Endothelial cell of umbilical vein (primary cell): ENCODE measurements around the gene FILIP1L. TPM values are rescaled to one million over a fixed set of nuclear protein-coding genes. Genes with fewer than 3 reads are reported as not detected.

Experiments used
- BruUV-seq: library from RNA; stranded (reverse); fragments of 400-500 nt; replicated peaks from 2 replicates; lab custom pipeline; 2021; lab: Mats Ljungman, UMichigan
- CTCF ChIA-PET: fragments of 300-600, 350-600 bp; sonication (Branson Sonifier 250); formaldehyde crosslinking; loops from one replicate; lab custom pipeline; 2021; ENCODE audit warnings: antibody characterized with exemption, inconsistent platforms; lab: Charles Lee
- POLR2A ChIA-PET: fragments of 300-600, 350-600 bp; sonication (Branson Sonifier 250); formaldehyde crosslinking; loops from one replicate; lab custom pipeline; 2021; ENCODE audit warnings: antibody characterized with exemption, inconsistent platforms; lab: Charles Lee
- DNase-seq: peaks from one replicate; pipeline ENCODE4 v3.0.0-alpha.2; 2011; ENCODE audit warnings: low read depth, low spot score
- FAIRE-seq: peaks from 2 replicates; lab custom pipeline; 2011; peaks lifted over from hg19 to GRCh38; lab: Jason Lieb, UNC
- H2AFZ ChIP-seq: 2 replicates; pipeline ENCODE4 v1.6.0; 2012; ENCODE audit warnings: low read depth, low read length, control low read depth, inconsistent platforms
- H3K27ac ChIP-seq: 2 replicates; pipeline ENCODE4 v1.5.1; 2011; ENCODE audit warnings: low read depth, mild to moderate bottlenecking, control low read depth, low read length, moderate library complexity; ENCODE audit not compliant: insufficient read depth
- H3K27me3 ChIP-seq, 2 experiments: 2 replicates each; pipeline versions ENCODE4 v1.6.0 to v1.6.1; 2011; ENCODE audit warnings: low read length in 2 of 2, mixed read lengths in 1 of 2; ENCODE audit not compliant: control insufficient read depth in 2 of 2, insufficient read depth in 2 of 2
- H3K36me3 ChIP-seq, 2 experiments: 2 replicates in 1 of 2; 3 replicates in 1 of 2; pipeline ENCODE4 v1.5.1; 2011; ENCODE audit warnings: low read length in 2 of 2, mild to moderate bottlenecking in 1 of 2, moderate library complexity in 1 of 2; ENCODE audit not compliant: control insufficient read depth in 2 of 2, insufficient read depth in 2 of 2; ENCODE audit errors: extremely low read depth in 1 of 2
- H3K4me1 ChIP-seq: 3 replicates; pipeline ENCODE4 v1.5.1; 2011; ENCODE audit warnings: mild to moderate bottlenecking, low read length; ENCODE audit not compliant: control insufficient read depth, insufficient read depth; ENCODE audit errors: extremely low read depth
- H3K4me2 ChIP-seq: 2 replicates; pipeline ENCODE4 v1.6.1; 2011; ENCODE audit warnings: low read length, control low read depth, mixed read lengths; ENCODE audit not compliant: insufficient read depth
- H3K4me3 ChIP-seq, 3 experiments: fragments of 200-600 bp in 1 of 3; sonication (generic), shearing (Covaris generic) in 1 of 3; replicated peaks in 1 of 3; 2 replicates each; pipeline ENCODE4 v1.5.1; 2011 to 2016; ENCODE audit warnings: control low read depth in 3 of 3, low read length in 3 of 3, mild to moderate bottlenecking in 2 of 3, inconsistent platforms in 1 of 3, low read depth in 1 of 3, moderate library complexity in 1 of 3; ENCODE audit not compliant: insufficient read depth in 1 of 3
- H3K79me2 ChIP-seq: 2 replicates; pipeline ENCODE4 v1.6.0; 2012; ENCODE audit warnings: low read length, inconsistent platforms; ENCODE audit not compliant: control insufficient read depth, insufficient read depth
- H3K9ac ChIP-seq: replicated peaks from 2 replicates; pipeline ENCODE3; 2011; ENCODE audit warnings: low read length, control low read depth; ENCODE audit not compliant: insufficient read depth; ENCODE audit errors: extremely low read depth
- H3K9me1 ChIP-seq: replicated peaks from 3 replicates; pipeline ENCODE4 v1.6.0; 2011; ENCODE audit warnings: mild to moderate bottlenecking, low read length; ENCODE audit not compliant: control insufficient read depth, insufficient read depth; ENCODE audit errors: extremely low read depth
- H3K9me3 ChIP-seq: replicated peaks from 2 replicates; pipeline ENCODE4 v1.5.1; 2012; ENCODE audit warnings: low read length, inconsistent platforms; ENCODE audit not compliant: control insufficient read depth, insufficient read depth
- H4K20me1 ChIP-seq: replicated peaks from 2 replicates; pipeline ENCODE3; 2011; ENCODE audit warnings: mild to moderate bottlenecking, low read length; ENCODE audit not compliant: control insufficient read depth, insufficient read depth; ENCODE audit errors: extremely low read depth
- EZH2 ChIP-seq: IDR thresholded peaks from 2 replicates; pipeline ENCODE4 v1.6.1; 2012; ENCODE audit warnings: borderline replicate concordance, low read depth, mild to moderate bottlenecking, moderate library complexity, low read length, inconsistent platforms; ENCODE audit not compliant: severe bottlenecking
- FOS ChIP-seq: IDR thresholded peaks from 2 replicates; pipeline ENCODE4 v1.6.1; 2011; ENCODE audit warnings: mild to moderate bottlenecking, low read length, moderate library complexity, borderline replicate concordance; ENCODE audit not compliant: insufficient read depth
- GATA2 ChIP-seq: IDR thresholded peaks from 2 replicates; pipeline ENCODE4 v1.7.0; 2011; ENCODE audit warnings: low read depth, mild to moderate bottlenecking, moderate library complexity, mixed read lengths, low read length; ENCODE audit not compliant: insufficient read length, insufficient read depth
- JUN ChIP-seq: IDR thresholded peaks from 2 replicates; pipeline ENCODE4 v1.6.1; 2011; ENCODE audit warnings: borderline replicate concordance, low read depth; ENCODE audit not compliant: insufficient read length, insufficient read depth
- MYC ChIP-seq: IDR thresholded peaks from one replicate; pipeline ENCODE4 v1.6.1; 2011; ENCODE audit warnings: mild to moderate bottlenecking, low read depth, low read length
- POLR2A ChIP-seq: IDR thresholded peaks from 2 replicates; pipeline ENCODE4 v1.6.1; 2012; ENCODE audit warnings: low read depth, mild to moderate bottlenecking, control low read depth, low read length
- POLR2AphosphoS5 ChIP-seq: IDR thresholded peaks from 2 replicates; pipeline ENCODE4 v1.6.1; 2012; ENCODE audit warnings: low read depth, mild to moderate bottlenecking, control low read depth, low read length, moderate library complexity; ENCODE audit not compliant: insufficient read depth
- dilution Hi-C: fragments of 300-500 bp; cut with MboI; formaldehyde crosslinking; loops from one replicate; pipeline ENCODE4 v1.15.0; 2019; ENCODE audit warnings: low sequenced_read_pairs; ENCODE audit not compliant: extremely low pct_ligation_motif_present
- intact Hi-C: fragments of 100-400 bp; cut with micrococcal nuclease; formaldehyde crosslinking; loops from one replicate; pipeline ENCODE4 v1.10.0; 2022
- polyA plus RNA-seq, 4 experiments: library from polyadenylated mRNA; depleted of rRNA in 3 of 4; stranded (reverse) in 3 of 4; unstranded in 1 of 4; fragments of >200 nt; gene quantifications; 2 replicates each; pipeline versions ENCODE4 v1.2.1 to v1.2.3, GENCODE V29; 2011 to 2012; ENCODE audit warnings: missing spikeins in 1 of 4
- total RNA-seq: library from RNA; stranded (reverse); gene quantifications from 2 replicates; pipeline ENCODE4 v1.2.3, GENCODE V29; 2021
- TF ChIP-seq, protein P1 (sequence below), 2 donors: IDR thresholded peaks; 1 replicate in 1 of 2; 2 replicates in 1 of 2; pipeline ENCODE4 v1.5.1; 2011; ENCODE audit warnings: low read length in 2 of 2, mild to moderate bottlenecking in 2 of 2, moderate library complexity in 2 of 2, control low read depth in 1 of 2, inconsistent platforms in 1 of 2, low read depth in 1 of 2; ENCODE audit not compliant: insufficient read depth in 1 of 2; ENCODE audit errors: extremely low read depth in 1 of 2
- TF ChIP-seq, protein P2 (sequence below): IDR thresholded peaks from 2 replicates; pipeline ENCODE4 v1.6.1; 2011; ENCODE audit not compliant: insufficient read depth, insufficient read length

FILIP1L gene
- total and polyA plus RNA-seq, 2 donors (not counting 3 experiments of a cell fraction or from before 2014, with no cell fraction given), result 26.0 to 29.9 TPM

- POLR2A ChIA-PET, result no interaction called here
- no TSS peak for BruUV-seq
- H3K27me3 ChIP-seq, result no peaks in the 10 kb centered on the region
These were observed 30.0 kb downstream of the FILIP1L start for GRCh38 chr3:100084100-100084806.

More at GRCh38 chr3:100084100-100084806, 30.0 kb downstream of the FILIP1L start:
- H3K4me3 ChIP-seq, result no peak overlapping the region
- H3K4me2 ChIP-seq, result no peak overlapping the region
- DNase-seq (no peak), FAIRE-seq (no peak)
- no peaks in the 10 kb centered on the region for H3K79me2 ChIP-seq
- intact Hi-C loops, result no loop called here
- H3K36me3 ChIP-seq, result no peaks in the 10 kb centered on the region
- H3K27ac ChIP-seq, result no peak overlapping the region
- H3K4me1 ChIP-seq, result no peaks in the 10 kb centered on the region
- H3K9me3 ChIP-seq, result no peaks in the 10 kb centered on the region
- CTCF ChIA-PET, result interaction anchor here (0.8 to 1.6 kb wide), 5 partner anchors 10 to 252 kb away, joined by 3 to 6 read pairs (median 4); no protein-coding TSS in a partner anchor
- H2AFZ ChIP-seq, result no peak overlapping the region
- TF ChIP-seq EZH2 (no peak), MYC (no peak), FOS (no peak), GATA2 (no peak), POLR2A (no peak), POLR2AphosphoS5 (no peak), JUN (no peak)
- TF ChIP-seq, protein P1, sequence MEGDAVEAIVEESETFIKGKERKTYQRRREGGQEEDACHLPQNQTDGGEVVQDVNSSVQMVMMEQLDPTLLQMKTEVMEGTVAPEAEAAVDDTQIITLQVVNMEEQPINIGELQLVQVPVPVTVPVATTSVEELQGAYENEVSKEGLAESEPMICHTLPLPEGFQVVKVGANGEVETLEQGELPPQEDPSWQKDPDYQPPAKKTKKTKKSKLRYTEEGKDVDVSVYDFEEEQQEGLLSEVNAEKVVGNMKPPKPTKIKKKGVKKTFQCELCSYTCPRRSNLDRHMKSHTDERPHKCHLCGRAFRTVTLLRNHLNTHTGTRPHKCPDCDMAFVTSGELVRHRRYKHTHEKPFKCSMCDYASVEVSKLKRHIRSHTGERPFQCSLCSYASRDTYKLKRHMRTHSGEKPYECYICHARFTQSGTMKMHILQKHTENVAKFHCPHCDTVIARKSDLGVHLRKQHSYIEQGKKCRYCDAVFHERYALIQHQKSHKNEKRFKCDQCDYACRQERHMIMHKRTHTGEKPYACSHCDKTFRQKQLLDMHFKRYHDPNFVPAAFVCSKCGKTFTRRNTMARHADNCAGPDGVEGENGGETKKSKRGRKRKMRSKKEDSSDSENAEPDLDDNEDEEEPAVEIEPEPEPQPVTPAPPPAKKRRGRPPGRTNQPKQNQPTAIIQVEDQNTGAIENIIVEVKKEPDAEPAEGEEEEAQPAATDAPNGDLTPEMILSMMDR (IDR thresholded peaks at IDR 0.05; ENCODE audit: extremely low read depth in 1 of 2, insufficient read depth in 1 of 2, low read depth in 1 of 2, low read length in 2 of 2), result no peak
- TF ChIP-seq, protein P2, sequence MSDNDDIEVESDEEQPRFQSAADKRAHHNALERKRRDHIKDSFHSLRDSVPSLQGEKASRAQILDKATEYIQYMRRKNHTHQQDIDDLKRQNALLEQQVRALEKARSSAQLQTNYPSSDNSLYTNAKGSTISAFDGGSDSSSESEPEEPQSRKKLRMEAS, result no peak
- no peak overlapping the region for H3K9ac ChIP-seq
- no peaks in the 10 kb centered on the region for H3K9me1 ChIP-seq
- dilution Hi-C loops, result no loop called here
- no peaks in the 10 kb centered on the region for H4K20me1 ChIP-seq
